A673 (cell line): ENCODE results near the gene SCGB3A1. TPM values are rescaled to one million over a fixed set of nuclear protein-coding genes. Genes with fewer than 3 reads are reported as not detected.

Source experiments
- BruUV-seq: library from RNA; stranded (reverse); fragments of 400-500 nt; replicated peaks from 2 replicates; lab custom pipeline; 2021; lab: Mats Ljungman, UMichigan
- CTCF ChIA-PET: fragments of 300-600 bp; sonication (Branson Sonifier 250); formaldehyde crosslinking; loops from one replicate; lab custom pipeline; 2022; ENCODE audit warnings: antibody characterized with exemption; lab: Charles Lee
- POLR2A ChIA-PET: fragments of 300-600 bp; sonication (Branson Sonifier 250); formaldehyde crosslinking; loops from one replicate; lab custom pipeline; 2022; ENCODE audit warnings: antibody characterized with exemption; ENCODE audit not compliant: low non-redundant PET; lab: Charles Lee
- DNase-seq: peaks from one replicate; pipeline ENCODE4 v3.0.0-alpha.2; 2015; ENCODE audit warnings: low spot score
- H3K27ac ChIP-seq: fragments of 200-600 bp; sonication (generic); 2 replicates; pipeline ENCODE4 v1.5.1; 2016; ENCODE audit warnings: mixed run types, low read depth, mild to moderate bottlenecking, mixed read lengths, antibody characterized with exemption, low read length; ENCODE audit not compliant: poor library complexity, severe bottlenecking
- H3K27me3 ChIP-seq: fragments of 200-600 bp; sonication (generic); replicated peaks from 2 replicates; pipeline ENCODE4 v1.6.1; 2017; ENCODE audit warnings: mixed run types, low read depth, mild to moderate bottlenecking, mixed read lengths, antibody characterized with exemption, low read length; ENCODE audit not compliant: insufficient read depth, poor library complexity
- H3K36me3 ChIP-seq: fragments of 200-600 bp; sonication (generic); 2 replicates; pipeline ENCODE4 v1.6.1; 2016; ENCODE audit warnings: mixed run types, mild to moderate bottlenecking, mixed read lengths, antibody characterized with exemption, low read length; ENCODE audit not compliant: insufficient read depth, poor library complexity, severe bottlenecking
- H3K4me1 ChIP-seq: fragments of 200-600 bp; sonication (generic); 2 replicates; pipeline ENCODE4 v1.6.1; 2017; ENCODE audit warnings: mixed run types, mild to moderate bottlenecking, mixed read lengths, antibody characterized with exemption, low read length; ENCODE audit not compliant: insufficient read depth, poor library complexity, severe bottlenecking
- H3K4me3 ChIP-seq: fragments of 200-600 bp; sonication (generic); 2 replicates; pipeline ENCODE4 v1.5.1; 2016; ENCODE audit warnings: low read depth, mixed run types, mild to moderate bottlenecking, mixed read lengths, low read length; ENCODE audit not compliant: poor library complexity, severe bottlenecking
- H3K9me3 ChIP-seq: fragments of 200-600 bp; sonication (generic); 2 replicates; pipeline ENCODE4 v1.6.1; 2016; ENCODE audit warnings: mixed run types, low read depth, mild to moderate bottlenecking, mixed read lengths, antibody characterized with exemption, low read length; ENCODE audit not compliant: poor library complexity, severe bottlenecking
- CTCF ChIP-seq: fragments of 300-800, 200-600 bp; sonication (generic); conservative IDR thresholded peaks from 2 replicates; pipeline ENCODE4 v1.5.1; 2017; ENCODE audit warnings: low read depth, mild to moderate bottlenecking, antibody characterized with exemption, low read length, moderate library complexity, mixed read lengths
- EZH2 ChIP-seq: fragments of 200-600 bp; sonication (generic); IDR thresholded peaks from 2 replicates; pipeline ENCODE4 v1.6.1; 2017; ENCODE audit warnings: borderline replicate concordance, low read depth, mild to moderate bottlenecking, mixed read lengths, antibody characterized with exemption, low read length; ENCODE audit not compliant: poor library complexity, severe bottlenecking
- intact Hi-C: fragments of 100-400 bp; cut with micrococcal nuclease; formaldehyde crosslinking; loops from one replicate; pipeline ENCODE4 v1.10.0; 2022; ENCODE audit not compliant: unreplicated experiment
- total RNA-seq: library from RNA; stranded (reverse); gene quantifications from 2 replicates; pipeline ENCODE4 v1.2.3, GENCODE V29; 2021

The SCGB3A1 gene
- total RNA-seq, 1 experiment from 2014 or later: not detected

- ChIA-PET POLR2A (no interaction called here), CTCF (no interaction called here)
- Histone ChIP-seq H3K4me3 (no peak overlapping the region), H3K4me1 (no peaks in the 10 kb centered on the region), H3K27ac (no peak overlapping the region), H3K27me3 (no peaks in the 10 kb centered on the region), H3K36me3 (no peaks in the 10 kb centered on the region), H3K9me3 (no peaks in the 10 kb centered on the region)
- intact Hi-C loops: no loop called here
- TF ChIP-seq EZH2 (no peak), CTCF (no peak)
- DNase-seq: no peak
- no TSS peak for BruUV-seq
Observed at GRCh38 chr5:180631549-180632383, 40.5 kb upstream of the SCGB3A1 start.

- intact Hi-C loops: no loop called here
- no peaks in the 10 kb centered on the region for H3K4me1 ChIP-seq
- no peaks in the 10 kb centered on the region for H3K27me3 ChIP-seq
- no peak for DNase-seq
- no peaks in the 10 kb centered on the region for H3K36me3 ChIP-seq
- H3K27ac ChIP-seq: no peak overlapping the region
- no peaks in the 10 kb centered on the region for H3K9me3 ChIP-seq
- no TSS peak for BruUV-seq
- no peak overlapping the region for H3K4me3 ChIP-seq
- TF ChIP-seq EZH2 (no peak), CTCF (no peak)
- POLR2A ChIA-PET: no interaction called here
- CTCF ChIA-PET: no interaction called here
Observed at GRCh38 chr5:180630426-180630825, 39.1 kb upstream of the SCGB3A1 start.

GRCh38 chr5:180629831-180630382, 38.6 kb upstream of the SCGB3A1 start:
- H3K4me1 ChIP-seq: no peaks in the 10 kb centered on the region
- H3K27me3 ChIP-seq: no peaks in the 10 kb centered on the region
- CTCF ChIA-PET: no interaction called here
- intact Hi-C loops: no loop called here
- H3K36me3 ChIP-seq: no peaks in the 10 kb centered on the region
- TF ChIP-seq EZH2 (no peak), CTCF (no peak)
- POLR2A ChIA-PET: no interaction called here
- H3K9me3 ChIP-seq: no peaks in the 10 kb centered on the region
- no peak overlapping the region for H3K27ac ChIP-seq
- no TSS peak for BruUV-seq
- no peak overlapping the region for H3K4me3 ChIP-seq
- no peak for DNase-seq
